Pancreas (tissue), 10 donors: ENCODE measurements around the gene DCC. TPM values are rescaled to one million over a fixed set of nuclear protein-coding genes. Genes with fewer than 3 reads are reported as not detected.

ENCODE experiments used
- ATAC-seq, 4 donors: fragments of 200-7000 bp; cut with Tn5 transposase; one replicate each; pipeline versions ENCODE4 v1.8.0 to v1.9.1; 2020; ENCODE audit warnings: mild to moderate bottlenecking in 4 of 4, moderate library complexity in 4 of 4
- DNase-seq, 6 donors: peaks; one replicate each; pipeline ENCODE4 v3.0.0-alpha.2; 2020
- FAIRE-seq: peaks from 2 replicates; lab custom pipeline; 2012; peaks lifted over from hg19 to GRCh38; lab: Jason Lieb, UNC
- H3K27ac ChIP-seq, 4 donors: fragments of 200-600 bp; sonication (generic); 1 replicate in 3 of 4; 2 replicates in 1 of 4; pipeline versions ENCODE4 v1.5.0 to v1.8.0; 2020
- H3K27me3 ChIP-seq, 4 donors: fragments of 200-600 bp; one replicate each; pipeline ENCODE4 v1.8.0; 2021
- H3K36me3 ChIP-seq, 3 donors: fragments of 200-600 bp; sonication (generic) in 1 of 3; one replicate each; pipeline versions ENCODE4 v1.5.0 to v1.8.0; 2020 to 2021
- H3K4me1 ChIP-seq, 3 donors: fragments of 200-600 bp; one replicate each; pipeline ENCODE4 v1.8.0; 2021
- H3K4me3 ChIP-seq, 4 donors: fragments of 200-600 bp; sonication (generic) in 2 of 4; one replicate each; pipeline versions ENCODE4 v1.5.0 to v1.8.0; 2020 to 2021
- H3K9me3 ChIP-seq, 4 donors: fragments of 200-600 bp; one replicate each; pipeline ENCODE4 v1.8.0; 2021
- CTCF ChIP-seq, 4 donors: fragments of 200-600 bp; sonication (generic) in 3 of 4; IDR thresholded peaks; one replicate each; pipeline versions ENCODE4 v1.5.0 to v1.8.0; 2021; ENCODE audit warnings: antibody characterized with exemption in 4 of 4
- WGBS, 2 donors: extraction: QIAGEN DNeasy Blood & Tissue Kit; methylation state at CpG; one replicate each; pipeline ENCODE4 v1.1.7; 2013; 5-methylcytosine and 5-hydroxymethylcytosine counted together
- intact Hi-C, 3 donors: fragments of 100-400 bp; cut with DNase I; formaldehyde crosslinking; loops; one replicate each; pipeline versions ENCODE4 v1.11.1 to v1.14.2; 2022
- polyA plus RNA-seq, 2 donors: library from polyadenylated mRNA; stranded (reverse); fragments of 200-250 nt; gene quantifications; one replicate each; pipeline ENCODE4 v1.2.3, GENCODE V29; 2013
- total RNA-seq, 6 donors: library from RNA; stranded (reverse); fragmentation: NEBNext Ultra II Directional in 4 of 6; extraction: Animal tissue kit (Norgen Biotek cat#: 25700) in 4 of 6; gene quantifications; one replicate each; pipeline versions ENCODE4 v1.2.1 to v1.2.4, GENCODE V29; 2021 to 2023
- donor health status: healthy with polysubstance abuse.
- donor health status: DM: no; HTN: no; CAD: no; lungs with moderate emphysema.
- donor health status: DM: no; HTN: no; CAD: no.
- donor health status: control.
- donor health status: control.
- donor health status: Bipolar disorder and iron deficiency.
- donor health status: DM: yes; HTN: yes; CAD: no.
- donor health status: DM: no; HTN: no; CAD: no.
- donor health status: DM: no; HTN: no; CAD: no.
- donor health status: DM: yes; HTN: yes; CAD: no.

The DCC gene
- total and polyA plus RNA-seq, 8 donors, result 0.18 to 0.44 (median 0.28) TPM; not detected in 1

DNA sequence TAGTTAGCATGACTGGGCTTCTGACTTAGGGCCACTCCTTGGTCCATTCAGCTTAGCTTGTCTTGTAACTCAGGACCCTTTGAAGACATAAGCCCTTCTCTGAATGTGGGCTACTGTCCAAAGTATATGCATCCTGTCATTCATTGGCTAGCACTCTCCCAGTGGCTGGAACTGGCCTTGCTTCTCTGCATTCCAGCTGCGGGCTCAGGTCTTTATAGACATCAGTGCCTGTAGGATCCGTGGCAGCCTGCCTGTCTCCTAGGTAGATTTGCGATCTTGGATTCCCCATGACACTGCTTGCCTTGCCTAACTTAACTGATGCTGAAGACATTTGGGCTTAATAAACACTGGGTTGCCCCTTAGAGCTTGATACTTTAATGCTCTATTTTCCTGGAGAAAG, 170.1 kb downstream of the DCC start:
- H3K4me1 ChIP-seq, result no peaks in the 10 kb centered on the region
- ATAC-seq, result no peak
- intact Hi-C loops, result no loop called here
- H3K4me3 ChIP-seq, result no peak overlapping the region
- no peak for TF ChIP-seq CTCF (IDR thresholded peaks at IDR 0.05)
- no peak for FAIRE-seq
- 78 to 82% methylated on average over 3 of the region's 3 CpGs for WGBS, 2 donors
- no peak for DNase-seq
- H3K27ac ChIP-seq, result no peak overlapping the region
- no peaks in the 10 kb centered on the region for H3K27me3 ChIP-seq
- H3K36me3 ChIP-seq, result no peaks in the 10 kb centered on the region
- H3K9me3 ChIP-seq, result no peaks in the 10 kb centered on the region

GRCh38 chr18:52518086-52518485, 178.1 kb downstream of the DCC start:
- Histone ChIP-seq H3K4me3 (no peak overlapping the region), H3K27me3 (no peaks in the 10 kb centered on the region), H3K27ac (no peak overlapping the region), H3K36me3 (no peaks in the 10 kb centered on the region), H3K4me1 (no peaks in the 10 kb centered on the region), H3K9me3 (no peaks in the 10 kb centered on the region)
- no peak for ATAC-seq
- no peak for TF ChIP-seq CTCF (IDR thresholded peaks at IDR 0.05)
- intact Hi-C loops, result no loop called here
- 48 to 53% methylated on average over 2 of the region's 2 CpGs for WGBS, 2 donors
- DNase-seq, result no peak
- FAIRE-seq, result no peak

GRCh38 chr18:52519021-52519420, 179.0 kb downstream of the DCC start:
- no peak for TF ChIP-seq CTCF (IDR thresholded peaks at IDR 0.05)
- Histone ChIP-seq H3K27ac (no peak overlapping the region), H3K4me3 (no peak overlapping the region), H3K27me3 (no peaks in the 10 kb centered on the region), H3K9me3 (no peaks in the 10 kb centered on the region), H3K4me1 (no peaks in the 10 kb centered on the region), H3K36me3 (no peaks in the 10 kb centered on the region)
- no peak for DNase-seq
- FAIRE-seq, result no peak
- ATAC-seq, result no peak
- intact Hi-C loops, result no loop called here
- WGBS, 2 donors, result 15 to 19% methylated on average over 1 of the region's 1 CpG

DNA sequence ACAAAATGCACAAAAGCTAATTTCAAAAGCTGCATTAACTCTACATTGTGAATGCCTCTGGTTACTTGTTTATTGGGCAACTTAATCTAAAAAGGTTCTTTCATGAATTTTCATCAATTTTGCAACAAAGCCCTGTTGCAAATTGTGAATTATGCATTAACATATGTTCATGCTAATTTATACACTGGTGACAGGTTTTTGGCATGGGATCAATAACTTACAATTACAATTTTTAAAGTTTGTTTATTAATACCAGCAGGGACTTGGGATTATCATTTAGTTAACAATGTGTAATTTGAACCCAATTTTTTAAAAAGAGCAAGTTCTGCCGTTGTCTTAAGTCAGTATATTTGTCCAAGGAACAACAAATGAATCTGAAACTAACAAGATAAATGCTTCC, 183.6 kb downstream of the DCC start:
- Histone ChIP-seq H3K27ac (no peak overlapping the region), H3K4me1 (no peaks in the 10 kb centered on the region), H3K27me3 (no peaks in the 10 kb centered on the region), H3K4me3 (no peak overlapping the region), H3K36me3 (no peaks in the 10 kb centered on the region), H3K9me3 (no peaks in the 10 kb centered on the region)
- 25 to 39% methylated on average over 1 of the region's 1 CpG for WGBS, 2 donors
- FAIRE-seq (no peak), ATAC-seq (no peak), DNase-seq (no peak)
- no peak for TF ChIP-seq CTCF (IDR thresholded peaks at IDR 0.05)
- intact Hi-C loops, result no loop called here

DNA sequence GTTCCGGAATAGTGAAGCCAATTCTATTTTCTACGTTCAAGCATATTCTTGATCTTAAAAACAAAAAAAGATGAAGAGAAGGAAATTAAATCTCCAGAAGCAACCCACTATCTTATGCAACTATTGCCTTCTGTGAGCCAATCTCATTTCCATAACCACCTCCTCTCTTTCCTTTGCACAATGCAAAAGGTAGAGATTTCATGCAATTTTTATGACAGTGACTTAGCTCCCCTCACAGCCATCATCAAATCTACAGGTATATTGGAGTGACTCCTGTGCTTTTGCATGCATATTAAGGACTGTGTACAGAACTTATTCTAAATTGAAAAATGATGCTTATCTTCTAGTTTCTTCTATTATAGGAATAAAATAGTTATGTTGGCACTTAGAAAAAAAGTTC, 191.8 kb downstream of the DCC start:
- WGBS, 2 donors, result 78 to 90% methylated on average over 2 of the region's 2 CpGs

More for the DNA sequence above, 191.8 kb downstream of the DCC start:
- H3K4me1 ChIP-seq, result no peaks in the 10 kb centered on the region
- H3K4me3 ChIP-seq, result no peak overlapping the region
- no peak for ATAC-seq
- no peak for TF ChIP-seq CTCF (IDR thresholded peaks at IDR 0.05)
- no peaks in the 10 kb centered on the region for H3K36me3 ChIP-seq
- intact Hi-C loops, result no loop called here
- FAIRE-seq, result no peak
- no peaks in the 10 kb centered on the region for H3K9me3 ChIP-seq
- no peak overlapping the region for H3K27ac ChIP-seq
- no peak for DNase-seq
- no peaks in the 10 kb centered on the region for H3K27me3 ChIP-seq
